Mucosa of rectum (tissue), 2 donors: ENCODE measurements around the gene LIPT2.

Source experiments
- H3K27ac ChIP-seq, 2 donors: one replicate each; pipeline ENCODE4 v1.7.0; 2013; ENCODE audit warnings: inconsistent platforms in 2 of 2, low read depth in 2 of 2, low read length in 2 of 2
- H3K27me3 ChIP-seq, 2 donors: one replicate each; pipeline ENCODE4 v1.7.0; 2013; ENCODE audit warnings: low read length in 2 of 2; ENCODE audit not compliant: control insufficient read depth in 2 of 2, insufficient read depth in 2 of 2
- H3K36me3 ChIP-seq, 2 donors: one replicate each; pipeline ENCODE4 v1.7.0; 2013; ENCODE audit warnings: low read length in 2 of 2; ENCODE audit not compliant: control insufficient read depth in 2 of 2, insufficient read depth in 2 of 2
- H3K4me1 ChIP-seq, 2 donors: one replicate each; pipeline ENCODE4 v1.7.0; 2013; ENCODE audit warnings: low read length in 2 of 2, mild to moderate bottlenecking in 1 of 2; ENCODE audit not compliant: control insufficient read depth in 2 of 2, insufficient read depth in 2 of 2
- H3K4me3 ChIP-seq, 2 donors: one replicate each; pipeline ENCODE4 v1.7.0; 2013; ENCODE audit warnings: low read length in 2 of 2
- H3K9ac ChIP-seq, 2 donors: one replicate each; pipeline ENCODE4 v1.7.0; 2013; ENCODE audit warnings: low read length in 2 of 2, low read depth in 1 of 2, mild to moderate bottlenecking in 1 of 2
- H3K9me3 ChIP-seq, 2 donors: one replicate each; pipeline ENCODE4 v1.7.0; 2013; ENCODE audit warnings: low read length in 2 of 2; ENCODE audit not compliant: control insufficient read depth in 2 of 2
- donor health status: healthy.
- donor health status: Normal muscosa, but diverticular disease.

LIPT2 gene

DNA sequence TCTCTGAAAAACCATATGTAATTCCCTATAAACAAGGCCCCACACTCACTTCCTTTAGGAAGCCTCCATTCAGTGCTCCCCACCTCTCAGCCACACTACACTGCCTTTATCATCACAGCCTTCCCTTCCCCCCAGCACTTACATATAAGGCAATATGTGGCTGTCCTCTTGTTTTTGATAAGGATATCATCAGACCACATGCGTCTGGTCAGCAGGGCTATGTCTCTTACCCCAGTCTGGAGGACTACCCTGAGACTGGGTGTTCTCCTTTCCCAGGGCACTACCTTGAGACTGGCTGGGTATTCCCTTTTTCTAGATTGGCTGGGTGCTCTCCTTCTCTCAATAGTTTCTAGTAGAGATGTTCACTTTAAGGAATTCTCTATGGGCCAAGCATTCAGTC is 33.9 kb downstream of the LIPT2 start:
- Histone ChIP-seq H3K27me3 (no peaks in the 10 kb centered on the region), H3K27ac (no peak overlapping the region), H3K36me3 (peaks cover 13 to 28% of the 10 kb centered on the region in 2 donors), H3K4me3 (no peak overlapping the region), H3K4me1 (peaks cover 4 to 16% of the 10 kb centered on the region in 2 donors), H3K9ac (no peak overlapping the region), H3K9me3 (no peaks in the 10 kb centered on the region)

DNA sequence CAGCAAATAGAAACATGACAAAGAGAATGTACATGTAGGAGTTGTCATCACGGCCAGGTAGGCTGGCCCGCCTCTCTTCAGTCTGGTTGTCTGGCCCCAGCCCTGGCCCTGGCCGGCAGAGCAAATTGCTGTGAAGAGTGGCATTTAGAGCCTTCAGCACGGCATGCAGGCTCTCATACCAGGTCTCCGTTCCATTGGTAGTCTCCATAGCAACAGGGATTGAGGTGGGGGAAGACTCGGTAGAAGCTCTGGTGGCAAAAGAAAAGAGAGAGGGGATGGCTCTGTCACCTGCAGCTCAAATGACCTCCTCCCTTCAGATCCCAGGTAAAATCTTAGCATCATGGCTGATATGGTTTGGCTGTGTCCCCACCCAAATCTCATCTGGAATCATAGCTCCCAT is 36.2 kb downstream of the LIPT2 start:
- H3K9ac ChIP-seq, result no peak overlapping the region
- no peak overlapping the region for H3K4me3 ChIP-seq
- H3K27me3 ChIP-seq, result no peaks in the 10 kb centered on the region
- H3K36me3 ChIP-seq, result peaks cover 13 to 25% of the 10 kb centered on the region in 2 donors
- no peak overlapping the region for H3K27ac ChIP-seq
- H3K4me1 ChIP-seq, result peaks cover 3 to 4% of the 10 kb centered on the region in 2 donors
- H3K9me3 ChIP-seq, result no peaks in the 10 kb centered on the region

GRCh38 chr11:74453373-74453975 is 40.0 kb downstream of the LIPT2 start:
- Histone ChIP-seq H3K36me3 (peaks cover 7 to 11% of the 10 kb centered on the region in 2 donors), H3K9ac (no peak overlapping the region), H3K27ac (no peak overlapping the region), H3K4me1 (no peaks in the 10 kb centered on the region), H3K9me3 (no peaks in the 10 kb centered on the region), H3K4me3 (no peak overlapping the region), H3K27me3 (no peaks in the 10 kb centered on the region)

DNA sequence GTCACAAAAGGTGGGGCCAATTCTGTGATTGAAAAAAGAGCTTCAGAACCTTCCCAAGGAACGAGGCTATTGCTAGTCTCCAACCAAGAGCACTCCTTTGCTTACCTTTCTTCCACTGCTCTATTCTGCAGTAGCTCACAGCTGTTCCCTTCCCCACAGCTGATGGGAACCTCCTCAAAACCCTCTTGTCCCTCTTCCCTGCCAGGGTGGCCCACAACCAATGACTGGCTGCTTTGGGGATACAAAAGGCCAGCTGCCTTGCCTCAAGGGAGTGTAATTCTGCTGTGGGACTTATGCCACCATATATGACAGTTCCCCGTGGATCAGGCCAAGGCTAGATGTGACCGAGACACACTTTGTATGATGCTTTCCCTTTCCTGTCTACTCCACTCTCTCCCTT is 41.2 kb downstream of the LIPT2 start:
- H3K4me3 ChIP-seq, result no peak overlapping the region
- no peaks in the 10 kb centered on the region for H3K4me1 ChIP-seq
- peaks cover 6 to 10% of the 10 kb centered on the region in 2 donors for H3K36me3 ChIP-seq
- no peaks in the 10 kb centered on the region for H3K9me3 ChIP-seq
- H3K27ac ChIP-seq, result no peak overlapping the region
- no peaks in the 10 kb centered on the region for H3K27me3 ChIP-seq
- no peak overlapping the region for H3K9ac ChIP-seq

GRCh38 chr11:74450318-74450717 is 43.2 kb downstream of the LIPT2 start:
- H3K4me1 ChIP-seq, result no peaks in the 10 kb centered on the region

GRCh38 chr11:74449369-74449931 is 44.1 kb downstream of the LIPT2 start:
- H3K27me3 ChIP-seq, result no peaks in the 10 kb centered on the region
- no peak overlapping the region for H3K4me3 ChIP-seq
- H3K9me3 ChIP-seq, result no peaks in the 10 kb centered on the region
- peaks cover 0 to 6% of the 10 kb centered on the region in 2 donors for H3K4me1 ChIP-seq
- H3K9ac ChIP-seq, result no peak overlapping the region
- no peak overlapping the region for H3K27ac ChIP-seq
- H3K36me3 ChIP-seq, result no peaks in the 10 kb centered on the region

More at GRCh38 chr11:74450318-74450717, 43.2 kb downstream of the LIPT2 start:
- Histone ChIP-seq H3K27ac (no peak overlapping the region), H3K4me3 (no peak overlapping the region), H3K9ac (no peak overlapping the region), H3K9me3 (no peaks in the 10 kb centered on the region), H3K27me3 (no peaks in the 10 kb centered on the region), H3K36me3 (no peaks in the 10 kb centered on the region)

DNA sequence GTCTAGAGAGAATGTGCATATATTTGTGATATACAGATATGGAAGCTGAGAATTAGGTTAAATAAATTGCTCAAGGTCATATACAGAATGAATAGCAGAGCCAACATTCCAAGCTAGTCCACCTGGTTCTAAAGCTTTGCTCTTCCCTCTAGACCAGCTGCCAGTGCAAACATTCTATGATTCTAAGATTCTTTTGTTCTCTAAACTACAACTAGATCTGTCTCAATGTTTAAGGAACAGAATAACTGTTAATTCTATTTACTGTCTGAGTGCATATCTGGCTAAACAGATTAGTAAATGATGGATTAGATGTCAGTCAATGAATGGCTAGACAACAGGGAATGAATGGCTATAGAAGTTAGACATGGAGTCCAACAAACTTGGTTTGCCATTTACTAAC is 45.8 kb downstream of the LIPT2 start:
- no peaks in the 10 kb centered on the region for H3K9me3 ChIP-seq

DNA sequence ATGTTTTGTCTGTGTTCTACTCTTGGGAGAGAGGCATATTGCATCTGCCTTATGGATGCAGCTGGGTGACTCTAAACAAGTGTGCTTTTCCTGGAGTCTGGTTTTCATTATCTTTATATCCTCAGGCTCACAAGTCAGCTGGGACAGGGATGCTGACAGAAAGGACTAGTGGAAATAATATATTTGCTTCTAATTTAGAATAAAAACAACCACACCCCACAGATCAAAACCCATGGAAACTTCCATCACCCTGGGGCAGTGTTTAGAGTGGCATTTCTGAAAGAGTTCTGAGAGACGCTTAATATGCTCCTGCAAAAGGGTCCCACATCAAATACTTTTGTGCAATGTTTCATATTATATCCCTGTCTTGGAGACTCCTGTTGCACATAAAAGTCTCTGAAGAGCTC is 47.0 kb downstream of the LIPT2 start:
- no peak overlapping the region for H3K27ac ChIP-seq
- no peaks in the 10 kb centered on the region for H3K9me3 ChIP-seq
- no peaks in the 10 kb centered on the region for H3K27me3 ChIP-seq
- no peaks in the 10 kb centered on the region for H3K36me3 ChIP-seq
- peaks cover 19 to 31% of the 10 kb centered on the region in 2 donors for H3K4me1 ChIP-seq
- no peak overlapping the region for H3K4me3 ChIP-seq
- H3K9ac ChIP-seq, result no peak overlapping the region

More for the DNA sequence above, 45.8 kb downstream of the LIPT2 start:
- no peak overlapping the region for H3K4me3 ChIP-seq
- H3K27ac ChIP-seq, result no peak overlapping the region
- peaks cover 14 to 20% of the 10 kb centered on the region in 2 donors for H3K4me1 ChIP-seq
- H3K27me3 ChIP-seq, result no peaks in the 10 kb centered on the region
- no peak overlapping the region for H3K9ac ChIP-seq
- no peaks in the 10 kb centered on the region for H3K36me3 ChIP-seq

- Histone ChIP-seq H3K27ac (no peak overlapping the region), H3K9me3 (no peaks in the 10 kb centered on the region), H3K36me3 (no peaks in the 10 kb centered on the region), H3K9ac (no peak overlapping the region), H3K4me3 (no peak overlapping the region), H3K4me1 (peaks cover 19 to 34% of the 10 kb centered on the region in 2 donors), H3K27me3 (no peaks in the 10 kb centered on the region)
Observed at GRCh38 chr11:74444173-74444826, 49.2 kb downstream of the LIPT2 start.

GRCh38 chr11:74443071-74443864 is 50.3 kb downstream of the LIPT2 start:
- Histone ChIP-seq H3K9ac (peak overlapping the region in 1 of 2 donors; percentile 37), H3K27me3 (no peaks in the 10 kb centered on the region), H3K4me1 (peaks cover 19 to 34% of the 10 kb centered on the region in 2 donors), H3K4me3 (peak overlapping the region in 1 of 2 donors; percentile 10), H3K36me3 (no peaks in the 10 kb centered on the region), H3K27ac (peak overlapping the region; percentile 18 to 69), H3K9me3 (no peaks in the 10 kb centered on the region)
